Midbrain (tissue), 1 donor: Measurements from ENCODE around the gene YWHAE.
"Not testable (repeated sequence)": the region's sequence is repeated elsewhere in the genome, so short reads cannot be mapped to it uniquely, and the experiment has no call there.

Experiments used
- DNase-seq: peaks from one replicate; lab custom pipeline; 2025; lab: John Stamatoyannopoulos, UW

YWHAE gene

DNA sequence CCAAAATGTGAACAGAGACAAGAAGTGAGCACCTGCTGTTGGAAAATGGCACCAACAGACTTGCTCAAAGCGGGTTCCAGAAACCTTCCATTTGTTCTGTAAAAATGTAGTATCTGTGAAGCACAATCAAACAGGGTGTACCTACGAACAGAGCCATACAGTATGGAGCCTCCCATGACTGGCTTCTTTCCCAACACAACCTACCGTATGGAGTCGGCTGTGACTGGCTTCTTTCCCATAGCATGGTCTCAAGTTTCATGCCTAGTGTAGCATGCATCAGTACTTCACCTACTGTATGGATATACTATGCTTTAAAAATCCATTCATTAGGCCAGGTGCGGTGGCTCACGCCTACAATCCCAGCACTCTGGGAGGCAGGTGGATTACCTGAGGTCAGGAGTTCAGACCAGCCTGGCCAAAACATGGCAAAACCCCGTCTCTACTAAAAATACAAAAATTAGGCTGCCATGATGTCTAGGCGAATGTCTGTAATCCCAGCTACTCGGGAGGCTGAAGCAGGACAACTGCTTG, 26.2 kb downstream of the YWHAE start:
- no peak for DNase-seq

DNA sequence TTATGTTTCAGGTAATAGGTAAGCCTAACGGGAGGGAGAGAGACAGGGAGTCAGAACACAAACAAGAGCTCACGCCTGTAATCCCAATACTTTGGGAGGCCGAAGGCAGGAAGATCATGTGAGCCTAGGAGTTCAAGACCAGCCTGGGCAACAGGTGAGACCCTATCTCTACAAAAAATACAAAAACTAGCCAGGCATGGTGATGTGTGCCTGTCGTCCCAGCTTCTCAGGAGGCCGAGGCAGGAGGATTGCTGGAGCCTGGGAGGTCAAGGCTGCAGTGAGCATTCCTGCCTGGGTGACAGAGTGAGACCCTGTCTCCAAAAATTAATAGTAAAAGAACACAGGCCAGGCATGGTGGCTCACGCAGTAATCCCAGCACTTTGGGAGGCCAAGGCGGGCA, 27.4 kb downstream of the YWHAE start:
- DNase-seq: no peak

DNA sequence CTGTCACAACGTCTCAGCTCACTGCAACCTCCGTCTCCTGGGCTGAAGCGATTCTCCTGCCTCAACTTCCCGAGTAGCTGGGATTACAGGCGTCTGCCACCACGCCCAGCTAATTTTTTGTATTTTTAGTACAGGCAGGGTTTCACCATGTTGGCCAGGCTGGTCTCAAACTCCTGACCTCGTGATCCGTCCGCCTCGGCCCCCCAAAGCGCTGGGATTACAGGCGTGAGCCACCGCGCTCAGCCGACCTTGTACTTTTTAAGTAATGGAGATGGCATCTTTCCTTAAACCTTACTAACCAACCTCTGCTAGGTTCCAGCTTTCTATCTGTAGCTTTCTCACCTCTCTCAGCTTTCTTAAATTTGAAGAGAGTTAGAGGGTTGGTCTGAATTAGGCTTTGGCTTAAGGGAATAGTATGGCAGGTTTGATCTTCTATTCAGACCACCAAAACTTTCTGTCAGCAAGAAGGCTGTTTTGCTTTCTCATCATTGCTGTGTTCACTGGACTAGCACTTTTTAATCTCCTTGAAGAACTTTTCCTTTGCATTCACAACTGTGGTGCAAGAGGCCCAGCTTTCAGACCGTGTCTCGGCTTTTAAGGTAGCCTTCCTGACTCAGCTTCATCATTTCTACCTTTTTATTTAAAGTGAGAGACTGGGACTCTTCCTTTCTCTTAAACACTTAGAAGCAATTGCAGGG, 28.0 kb downstream of the YWHAE start:
- no peak for DNase-seq

DNA sequence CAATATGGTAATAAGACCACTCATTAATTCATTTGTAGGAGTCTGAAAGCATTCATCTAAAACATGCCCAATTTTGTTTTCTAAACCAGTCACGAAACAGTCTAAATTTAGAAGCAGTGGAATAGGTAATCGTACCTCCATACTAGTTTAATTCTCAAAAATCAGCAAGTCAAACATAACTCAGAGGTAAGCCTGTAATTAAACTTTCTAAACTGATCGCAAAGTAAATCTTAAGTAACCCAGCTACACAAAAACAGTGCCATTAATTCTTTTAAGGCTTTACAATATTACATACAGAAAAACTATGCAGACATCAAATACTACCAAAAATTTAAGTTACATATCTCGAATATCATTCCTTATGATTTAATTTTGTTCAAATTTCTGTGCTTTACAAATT, 31.4 kb downstream of the YWHAE start:
- DNase-seq: no peak

DNA sequence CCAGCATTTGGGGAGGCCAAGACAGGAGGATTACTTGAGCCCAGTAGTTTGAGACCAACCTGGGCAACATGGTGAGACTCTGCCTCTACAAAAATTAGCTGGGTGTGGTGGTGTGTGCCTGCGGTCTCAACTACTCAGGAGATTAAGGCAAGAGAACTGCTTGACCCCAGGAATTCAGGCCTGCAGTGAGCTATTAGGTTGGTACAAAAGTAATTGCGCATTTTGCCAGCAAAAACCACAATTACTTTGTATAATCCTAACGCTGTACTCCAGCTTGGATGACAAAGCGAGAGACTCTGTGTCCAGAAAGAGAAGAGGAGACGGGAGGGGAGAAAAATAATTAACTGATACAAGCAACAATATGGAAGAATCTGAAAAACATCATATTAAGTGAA, 32.7 kb downstream of the YWHAE start:
- no peak for DNase-seq

DNA sequence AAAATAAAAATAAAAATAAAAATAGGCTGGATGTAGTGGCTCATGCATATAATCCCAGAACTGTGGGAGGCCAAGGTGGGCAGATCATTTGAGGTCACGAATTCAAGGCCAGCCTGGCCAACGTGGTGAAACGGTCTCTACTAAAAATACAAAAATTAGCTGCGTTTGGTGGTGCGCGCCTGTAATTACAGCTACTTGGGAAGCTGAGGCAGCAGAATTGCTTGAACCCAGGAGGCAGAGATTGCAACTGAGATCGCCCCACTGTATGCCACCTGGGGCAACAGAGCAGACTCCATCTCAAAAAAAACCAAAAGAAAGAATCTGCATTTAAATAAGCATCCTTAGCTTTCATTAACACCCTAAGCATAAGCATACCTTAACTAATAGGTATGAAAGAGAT, 33.8 kb downstream of the YWHAE start:
- no peak for DNase-seq

DNA sequence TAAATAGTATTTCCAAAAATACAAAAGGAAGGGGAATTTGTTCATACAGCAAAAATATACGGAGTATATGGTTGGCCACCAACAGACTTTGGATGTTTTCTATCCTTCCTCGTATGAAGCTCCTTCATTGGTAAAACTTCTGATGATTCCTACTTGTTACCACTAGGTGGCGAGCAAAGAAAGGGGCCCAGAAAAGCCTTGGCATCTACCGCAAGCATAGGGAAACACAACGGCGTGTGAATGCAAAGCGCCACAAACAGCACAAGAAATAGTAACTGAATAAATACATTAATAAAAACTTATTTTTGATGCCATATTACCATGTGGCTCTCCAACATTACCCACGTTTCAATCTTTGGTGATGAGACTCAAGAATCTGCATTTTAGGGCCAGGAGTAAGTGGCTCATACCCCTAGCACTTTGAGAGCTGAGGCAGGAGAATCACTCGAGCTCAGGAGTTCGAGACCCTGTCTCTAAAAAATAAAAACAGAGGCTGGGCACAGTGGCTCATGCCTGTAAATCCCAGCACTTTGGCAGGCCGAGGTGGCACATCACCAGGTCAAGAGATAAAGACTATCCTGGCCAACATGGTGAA, 34.5 kb downstream of the YWHAE start:
- peak; percentile 82 for DNase-seq

DNA sequence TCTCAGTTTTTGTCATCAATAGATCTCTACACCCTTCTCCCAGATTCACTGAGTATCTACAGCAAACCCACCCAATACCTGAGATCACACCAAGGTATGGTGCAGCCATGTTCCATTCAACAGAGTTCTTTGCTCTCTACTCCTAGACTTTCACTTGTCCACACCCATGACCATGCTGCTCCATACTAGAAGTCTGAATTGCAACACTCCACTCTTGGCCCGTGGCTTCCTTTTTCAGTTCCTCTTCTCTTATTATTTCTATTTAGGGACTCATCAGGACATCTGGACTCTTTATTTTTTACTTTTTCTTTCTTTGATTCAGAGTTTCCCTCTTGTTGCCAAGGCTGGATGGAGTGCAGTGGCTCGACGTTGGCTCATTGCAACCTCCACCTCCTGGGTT, 37.1 kb downstream of the YWHAE start:
- DNase-seq: peak; percentile 12

DNA sequence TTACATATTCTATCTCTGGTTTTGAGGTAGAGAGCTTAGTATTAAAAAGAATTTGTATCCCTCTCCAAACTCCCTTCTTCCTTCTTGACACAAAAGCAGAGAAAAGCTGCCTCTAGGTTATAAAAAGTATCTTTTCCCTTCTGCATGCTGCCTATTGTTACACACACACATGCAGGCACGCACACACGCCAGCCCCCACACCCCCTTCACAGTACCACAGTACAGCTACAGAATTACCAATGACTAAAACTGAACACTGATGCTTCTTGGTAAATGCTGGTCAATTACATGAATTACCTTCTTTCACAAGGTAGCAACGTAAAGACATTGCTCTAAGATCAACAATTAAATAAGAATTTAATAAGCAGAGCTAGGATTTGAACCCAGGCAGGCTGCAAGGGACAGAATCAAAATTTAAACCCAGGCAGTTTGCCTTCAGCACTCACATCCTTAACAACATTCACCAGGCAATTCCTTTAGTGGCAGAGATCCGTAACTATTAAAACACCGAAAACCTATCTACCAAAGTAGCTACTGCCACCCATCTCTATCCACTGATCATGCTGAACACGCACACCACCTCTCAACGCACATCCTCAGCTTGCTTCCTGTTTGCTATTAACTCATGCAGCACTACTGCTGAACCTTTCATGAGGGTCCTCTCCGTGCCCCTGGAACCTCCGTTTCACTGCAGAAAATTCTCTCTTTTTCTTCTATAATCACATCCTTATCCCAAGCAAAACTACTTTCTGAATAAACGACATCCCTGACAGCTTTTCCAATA, 37.8 kb downstream of the YWHAE start:
- no peak for DNase-seq

DNA sequence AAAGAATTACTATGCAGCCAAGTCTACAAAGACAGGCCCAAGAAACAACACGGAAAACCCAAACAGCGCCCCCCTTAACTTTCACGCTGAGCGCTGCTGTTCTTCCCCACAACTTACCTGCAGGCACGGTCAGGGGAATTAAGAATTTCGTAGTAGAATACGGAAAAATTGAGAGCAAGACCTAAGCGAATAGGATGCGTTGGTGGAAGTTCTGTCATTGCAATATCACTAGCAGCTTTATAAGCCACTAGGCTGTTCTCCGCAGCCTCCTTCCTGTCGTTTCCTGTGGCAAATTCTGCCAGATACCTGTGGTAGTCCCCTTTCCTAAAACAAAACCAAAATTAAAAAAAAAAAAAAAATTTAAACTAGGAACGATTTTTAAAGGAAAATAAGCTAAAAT, 39.0 kb downstream of the YWHAE start:
- DNase-seq: no peak

DNA sequence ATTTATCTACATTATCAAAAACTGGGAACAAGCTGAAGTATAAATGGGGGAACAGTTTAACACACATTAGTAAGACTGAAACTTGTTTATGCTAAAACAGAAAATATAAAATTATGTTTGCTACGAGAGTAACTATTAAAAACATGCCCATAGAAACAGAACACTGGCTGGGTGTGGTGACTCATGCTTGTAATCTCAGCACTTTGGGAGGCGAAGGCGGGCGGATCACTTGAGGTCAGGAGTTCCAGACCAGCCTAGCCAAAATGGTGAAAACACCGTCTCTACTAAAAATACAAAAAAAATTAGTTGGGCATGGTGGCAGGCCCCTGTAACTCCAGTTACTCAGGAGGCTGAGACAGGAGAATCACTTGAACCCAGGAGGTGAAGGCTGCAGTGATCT, 39.7 kb downstream of the YWHAE start:
- not testable (repeated sequence) for DNase-seq

DNA sequence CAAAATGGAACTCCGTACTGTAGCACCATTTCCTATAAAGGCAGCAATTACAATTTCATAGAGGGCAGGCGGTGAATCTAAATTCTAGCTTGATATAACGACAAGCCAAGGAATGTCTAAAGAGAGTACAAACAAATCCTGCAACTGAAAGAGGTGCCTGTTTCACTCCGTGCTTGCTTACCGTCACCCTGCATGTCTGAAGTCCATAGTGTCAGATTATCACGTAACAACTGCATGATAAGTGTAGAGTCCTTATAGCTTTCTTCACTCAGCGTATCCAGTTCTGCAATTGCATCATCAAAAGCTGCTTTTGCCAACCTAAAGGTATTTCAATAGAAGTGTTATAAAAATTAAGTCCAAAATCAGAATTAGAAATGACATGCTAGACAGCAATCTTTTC, 46.0 kb downstream of the YWHAE start:
- DNase-seq: no peak

DNA sequence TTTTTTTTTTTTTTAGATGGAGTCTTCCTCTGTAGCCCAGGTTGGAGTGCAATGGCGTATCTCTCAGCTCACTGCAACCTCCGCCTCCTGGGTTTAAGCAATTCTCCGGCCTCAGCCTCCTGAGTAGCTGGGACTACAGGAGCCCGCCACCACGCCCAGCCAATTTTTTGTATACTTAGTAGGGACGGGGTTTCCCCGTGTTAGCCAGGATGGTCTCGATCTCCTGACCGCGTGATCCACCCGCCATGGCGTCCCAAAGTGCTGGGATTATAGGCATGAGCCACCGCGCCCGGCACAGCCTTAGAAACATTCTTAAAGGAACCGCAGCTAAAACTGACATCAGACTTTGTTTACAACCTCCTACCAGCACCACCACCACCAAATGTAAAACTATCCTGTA, 47.5 kb downstream of the YWHAE start:
- DNase-seq: not testable (repeated sequence)

DNA sequence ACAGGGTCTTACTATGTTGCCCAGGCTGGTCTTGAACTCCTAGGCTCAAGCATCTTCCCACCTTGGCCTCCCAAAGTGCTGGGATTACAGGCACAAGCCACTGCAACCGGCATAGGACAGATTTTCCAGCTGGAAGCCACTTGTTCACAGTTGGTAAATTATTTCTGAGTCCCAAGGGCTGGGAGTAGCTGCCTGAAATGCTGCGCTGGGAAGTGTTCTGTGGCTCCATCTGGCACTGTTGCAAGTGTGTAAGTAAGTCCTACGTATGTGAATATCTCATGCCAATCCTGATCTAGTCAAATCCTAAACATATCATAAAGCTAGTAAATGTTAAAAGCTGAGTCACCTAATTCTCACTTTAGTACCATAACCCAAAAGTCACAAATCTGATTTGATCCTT, 48.1 kb downstream of the YWHAE start:
- no peak for DNase-seq

DNA sequence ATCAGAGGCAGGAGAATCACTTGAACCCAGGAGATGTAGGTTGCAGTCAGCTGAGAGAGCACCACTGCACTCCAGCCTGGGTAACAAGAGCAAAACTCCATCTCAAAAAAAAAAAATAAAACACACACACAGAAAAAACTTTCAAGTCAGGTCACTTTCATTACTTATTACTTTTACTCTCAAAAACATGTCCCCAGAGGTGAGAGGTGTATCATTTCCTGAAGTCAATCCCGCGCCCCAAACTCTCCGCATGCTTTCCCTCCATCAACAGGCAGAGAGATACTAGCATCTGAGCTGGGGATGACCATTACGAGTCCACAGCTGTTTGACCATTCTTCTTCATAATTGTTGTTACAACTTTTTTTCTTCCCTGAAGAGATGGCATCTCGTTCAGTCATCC, 48.7 kb downstream of the YWHAE start:
- DNase-seq: no peak

DNA sequence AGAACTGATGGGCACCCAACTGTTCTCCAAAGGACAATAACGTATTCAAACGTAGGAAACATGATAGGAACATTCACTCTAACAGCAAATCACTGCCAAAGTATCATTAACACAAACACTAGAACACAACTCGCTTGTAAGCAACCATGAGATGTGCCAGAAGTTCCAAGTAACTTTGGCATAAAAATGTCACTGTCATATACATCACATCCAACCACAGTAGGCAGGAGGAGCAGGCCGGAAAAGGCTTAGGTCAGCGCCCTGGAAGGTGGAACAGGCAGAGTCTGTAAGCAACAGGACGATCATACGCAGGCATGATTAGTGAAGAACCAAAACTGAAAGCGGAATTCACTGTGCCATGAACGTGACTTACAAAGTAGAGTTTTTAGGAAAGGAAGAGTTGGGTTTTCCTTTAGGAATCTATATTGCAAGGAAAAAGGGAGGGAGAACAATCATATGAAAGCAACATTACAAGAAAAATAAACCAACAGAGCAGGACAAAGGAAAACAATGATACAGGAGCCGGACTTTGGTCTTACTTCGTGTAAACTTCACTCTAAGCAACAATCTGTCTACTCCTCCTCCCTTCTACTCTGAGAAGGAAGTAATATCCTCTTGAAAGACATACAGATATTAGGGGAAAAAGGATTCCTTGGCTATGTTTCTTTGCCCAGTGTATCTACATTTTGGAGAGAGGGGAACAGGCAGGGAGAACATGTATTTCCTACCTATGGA, 52.3 kb downstream of the YWHAE start:
- DNase-seq: no peak

DNA sequence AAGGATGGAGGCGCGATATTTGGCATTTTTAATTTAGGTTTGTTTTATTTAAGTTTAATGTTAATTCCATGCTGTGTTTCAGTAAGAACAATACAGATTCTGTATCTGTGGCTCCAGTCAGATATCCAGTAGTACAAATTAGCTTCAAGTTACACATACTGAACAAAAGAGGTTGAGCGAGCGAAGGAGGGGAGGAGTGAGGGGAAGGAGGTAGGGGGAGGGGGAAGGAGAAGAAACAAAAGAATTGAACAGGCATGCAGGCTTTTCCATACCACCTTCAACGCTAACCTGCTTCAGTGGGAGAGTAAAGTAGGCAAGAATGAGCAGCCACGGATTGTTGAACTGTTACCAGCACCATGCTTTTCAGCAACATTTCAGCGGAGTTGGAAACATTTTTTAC, 55.5 kb downstream of the YWHAE start:
- DNase-seq: no peak

DNA sequence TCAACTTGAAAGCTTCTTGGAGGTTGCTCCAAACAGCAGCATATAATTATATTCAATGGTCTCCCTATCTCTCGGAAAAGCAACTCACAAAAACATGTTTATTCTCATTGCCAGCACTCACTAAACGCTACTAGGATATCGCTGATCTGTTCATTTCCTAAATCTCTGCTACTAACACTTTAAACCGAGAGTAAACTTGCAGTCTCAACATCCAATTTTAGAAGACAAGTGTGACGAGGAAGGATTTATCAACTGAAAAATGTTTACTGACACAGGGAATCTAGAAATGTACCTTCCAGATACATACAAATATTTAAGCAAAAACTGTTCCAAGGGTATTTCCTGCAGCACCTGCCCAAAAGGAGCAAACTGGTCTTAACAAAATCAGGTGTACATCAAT, 56.5 kb downstream of the YWHAE start:
- no peak for DNase-seq

DNA sequence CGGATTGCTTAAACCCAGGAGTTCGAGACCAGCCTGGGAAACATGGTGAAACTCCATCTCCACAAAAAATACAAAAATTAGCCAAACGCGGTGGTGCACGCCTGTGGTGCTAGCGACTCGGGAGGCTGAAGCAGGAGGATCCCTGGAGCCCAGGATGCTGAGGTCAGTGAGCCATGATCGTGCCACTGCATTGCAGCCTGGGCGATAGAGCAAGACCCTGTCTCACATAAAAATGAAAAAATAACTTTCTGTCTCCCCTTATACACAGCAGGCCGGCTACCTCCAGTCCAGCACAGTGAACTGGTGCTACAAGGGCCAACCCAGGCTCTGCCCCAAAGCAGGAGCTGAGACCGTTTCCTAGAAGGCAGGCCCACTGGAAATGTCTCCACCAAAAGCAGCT, 59.7 kb downstream of the YWHAE start:
- no peak for DNase-seq

DNA sequence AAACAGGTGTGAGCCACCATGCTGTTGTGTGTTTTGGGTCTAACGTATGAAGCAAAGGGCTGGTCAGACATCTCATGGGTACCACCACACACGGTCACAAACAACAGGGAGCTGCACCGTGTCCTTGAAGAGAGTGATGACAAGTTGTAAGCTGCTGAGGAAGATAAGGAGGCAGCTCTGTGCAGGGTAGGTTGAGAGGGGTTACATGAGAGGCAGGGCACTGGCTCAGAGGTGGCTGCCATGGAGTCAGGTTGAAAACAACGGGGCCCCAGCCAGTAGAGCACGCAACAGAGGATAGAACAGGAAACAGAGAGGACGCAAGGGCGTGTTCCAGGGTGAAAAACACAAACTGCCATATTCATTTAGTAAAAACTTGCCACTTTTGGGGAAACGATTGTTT, 68.3 kb downstream of the YWHAE start:
- no peak for DNase-seq

DNA sequence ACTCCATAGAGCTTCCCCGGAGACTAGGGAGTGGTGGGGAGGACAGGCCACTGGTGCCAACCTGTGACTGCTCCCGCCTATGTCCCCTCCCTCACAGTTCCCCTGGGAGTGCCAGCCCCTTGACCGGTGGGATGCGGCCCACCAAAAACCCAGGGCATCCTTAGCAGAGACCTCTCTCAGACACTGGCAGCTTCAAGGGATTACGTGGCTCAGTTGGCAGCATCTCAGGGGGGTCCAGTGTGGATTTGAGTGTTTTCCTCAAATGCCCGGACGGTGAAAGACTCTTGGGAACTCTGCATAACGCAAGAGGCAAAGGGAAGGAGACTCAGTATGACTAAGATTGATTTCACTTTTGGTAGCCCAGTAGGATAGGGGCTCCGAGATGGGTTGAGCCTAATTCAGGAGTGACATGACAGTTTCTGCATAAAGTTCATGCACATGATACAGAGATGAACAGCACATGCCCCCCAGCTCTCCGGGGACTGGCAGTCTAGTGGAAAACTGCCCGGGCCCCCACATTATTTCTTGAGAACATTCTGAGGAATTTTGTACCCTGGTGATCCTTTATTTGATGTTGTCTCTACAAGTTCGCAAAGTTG, 70.2 kb downstream of the YWHAE start:
- DNase-seq: no peak

DNA sequence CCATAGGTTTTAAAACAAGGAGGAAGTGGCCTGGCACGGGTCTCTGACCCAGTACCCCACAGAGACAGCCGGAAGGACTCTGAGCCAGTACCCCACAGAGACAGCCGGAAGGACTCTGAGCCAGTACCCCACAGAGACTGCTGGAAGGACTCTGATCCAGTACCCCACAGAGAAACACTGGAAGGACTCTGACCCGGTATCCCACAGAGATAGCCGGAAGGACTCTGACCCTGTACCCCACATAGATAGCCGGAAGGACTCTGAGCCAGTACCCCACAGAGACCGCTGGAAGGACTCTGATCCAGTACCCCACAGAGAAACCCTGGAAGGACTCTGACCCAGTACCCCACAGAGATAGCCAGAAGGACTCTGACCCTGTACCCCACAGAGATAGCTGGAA, 71.6 kb downstream of the YWHAE start:
- DNase-seq: no peak
